OCI-LY3 (cell line): ENCODE measurements around the gene DNAAF5.

Experiments used
- CTCF ChIP-seq: fragments of 200-600, 300-600 bp; sonication (generic); IDR thresholded peaks from 2 replicates; pipeline ENCODE4 v1.5.1; 2014; ENCODE audit warnings: antibody characterized with exemption, low read length, low read depth
- EZH2phosphoT487 ChIP-seq: fragments of 200-600 bp; shearing (Covaris generic); IDR thresholded peaks from 2 replicates; pipeline ENCODE4 v1.6.1; 2018; ENCODE audit warnings: antibody characterized with exemption, mixed run types, low read depth

- TF ChIP-seq CTCF, result no peak
- no peak for TF ChIP-seq EZH2phosphoT487
These were observed 78.8 kb downstream of the DNAAF5 start for GRCh38 chr7:805261-805660.
